Adipocyte (in vitro differentiated cells): Measurements from ENCODE around the gene MRPS34.

Experiments used
- DNase-seq: peaks from one replicate; pipeline ENCODE4 v3.0.0-alpha.2; 2015; ENCODE audit warnings: low read depth
- H3K27me3 ChIP-seq: replicated peaks from 2 replicates; pipeline ENCODE4 v1.7.0; 2013; ENCODE audit warnings: mild to moderate bottlenecking, low read length, moderate library complexity; ENCODE audit not compliant: control insufficient read depth, insufficient read depth
- H3K36me3 ChIP-seq: 2 replicates; pipeline ENCODE4 v1.7.0; 2013; ENCODE audit warnings: low read length, mild to moderate bottlenecking, moderate library complexity; ENCODE audit not compliant: control insufficient read depth, insufficient read depth, severe bottlenecking
- H3K4me1 ChIP-seq: 2 replicates; pipeline ENCODE4 v1.7.0; 2013; ENCODE audit warnings: mild to moderate bottlenecking, low read length, moderate library complexity; ENCODE audit not compliant: control insufficient read depth, insufficient read depth
- H3K4me3 ChIP-seq: 2 replicates; pipeline ENCODE4 v1.7.0; 2013; ENCODE audit warnings: mild to moderate bottlenecking, low read length, moderate library complexity
- H3K9ac ChIP-seq: 2 replicates; pipeline ENCODE4 v1.7.0; 2013; ENCODE audit warnings: mild to moderate bottlenecking, low read length, moderate library complexity
- H3K9me3 ChIP-seq: 2 replicates; pipeline ENCODE4 v1.7.0; 2013; ENCODE audit warnings: mild to moderate bottlenecking, low read length, moderate library complexity; ENCODE audit not compliant: control insufficient read depth

Gene MRPS34

DNA sequence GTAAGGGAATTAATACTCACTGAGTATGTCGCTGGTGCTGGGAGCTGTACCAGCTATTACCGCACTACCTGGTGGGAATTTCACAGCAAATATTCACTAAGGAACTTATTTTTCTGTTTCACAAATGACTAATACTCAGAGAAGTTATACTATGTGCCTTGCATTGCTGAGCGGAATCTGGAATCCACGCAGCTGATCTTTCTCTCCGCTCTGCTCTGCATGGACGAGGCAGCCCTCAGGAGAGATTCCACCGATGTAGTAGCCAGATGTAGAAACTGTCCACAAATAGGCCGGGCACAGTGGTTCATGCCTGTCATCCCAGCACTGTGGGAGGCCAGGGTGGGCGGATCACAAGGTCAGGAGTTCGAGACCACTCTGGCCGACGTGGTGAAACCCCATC lies 18.7 kb downstream of the MRPS34 start:
- Histone ChIP-seq H3K4me3 (no peak overlapping the region), H3K27me3 (no peaks in the 10 kb centered on the region), H3K9me3 (no peaks in the 10 kb centered on the region), H3K36me3 (peaks cover 55% of the 10 kb centered on the region), H3K9ac (no peak overlapping the region), H3K4me1 (peaks cover 4% of the 10 kb centered on the region)
- DNase-seq, result no peak

DNA sequence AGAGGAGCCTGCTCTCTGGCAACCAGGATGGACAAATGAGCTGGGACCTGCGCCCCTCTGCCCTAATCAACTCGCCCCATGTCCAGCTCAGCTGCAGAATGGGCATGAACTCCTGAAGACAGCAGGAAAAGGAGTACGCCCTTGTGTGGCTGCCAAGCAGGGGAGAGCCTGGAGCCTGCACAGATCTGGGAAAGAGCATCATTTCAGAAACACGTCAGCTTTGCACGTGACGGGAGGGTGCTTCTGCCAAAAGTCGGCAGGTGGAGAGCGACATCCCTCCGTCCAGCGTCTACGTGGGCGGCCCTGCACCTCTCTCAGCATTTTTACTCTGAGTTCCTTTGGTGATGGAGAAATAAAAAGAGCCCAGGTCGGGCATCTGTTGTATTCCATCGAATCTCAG lies 20.1 kb downstream of the MRPS34 start:
- DNase-seq, result no peak
- Histone ChIP-seq H3K9me3 (no peaks in the 10 kb centered on the region), H3K27me3 (no peaks in the 10 kb centered on the region), H3K4me1 (peaks cover 4% of the 10 kb centered on the region), H3K9ac (no peak overlapping the region), H3K36me3 (peaks cover 60% of the 10 kb centered on the region), H3K4me3 (no peak overlapping the region)

GRCh38 chr16:1751946-1752345 lies 21.0 kb downstream of the MRPS34 start:
- peaks cover 66% of the 10 kb centered on the region for H3K36me3 ChIP-seq
- no peak for DNase-seq
- H3K27me3 ChIP-seq, result no peaks in the 10 kb centered on the region
- no peak overlapping the region for H3K9ac ChIP-seq
- peaks cover 4% of the 10 kb centered on the region for H3K4me1 ChIP-seq
- no peak overlapping the region for H3K4me3 ChIP-seq
- no peaks in the 10 kb centered on the region for H3K9me3 ChIP-seq

GRCh38 chr16:1749152-1750117 lies 23.5 kb downstream of the MRPS34 start:
- Histone ChIP-seq H3K9ac (no peak overlapping the region), H3K27me3 (no peaks in the 10 kb centered on the region), H3K4me3 (no peak overlapping the region), H3K36me3 (peaks cover 68% of the 10 kb centered on the region), H3K9me3 (no peaks in the 10 kb centered on the region), H3K4me1 (peaks cover 4% of the 10 kb centered on the region)
- DNase-seq, result peak; percentile 3

GRCh38 chr16:1747934-1748333 lies 25.0 kb downstream of the MRPS34 start:
- Histone ChIP-seq H3K4me3 (no peak overlapping the region), H3K4me1 (peaks cover 4% of the 10 kb centered on the region), H3K9ac (no peak overlapping the region), H3K9me3 (no peaks in the 10 kb centered on the region), H3K36me3 (peaks cover 71% of the 10 kb centered on the region), H3K27me3 (no peaks in the 10 kb centered on the region)
- DNase-seq, result no peak

DNA sequence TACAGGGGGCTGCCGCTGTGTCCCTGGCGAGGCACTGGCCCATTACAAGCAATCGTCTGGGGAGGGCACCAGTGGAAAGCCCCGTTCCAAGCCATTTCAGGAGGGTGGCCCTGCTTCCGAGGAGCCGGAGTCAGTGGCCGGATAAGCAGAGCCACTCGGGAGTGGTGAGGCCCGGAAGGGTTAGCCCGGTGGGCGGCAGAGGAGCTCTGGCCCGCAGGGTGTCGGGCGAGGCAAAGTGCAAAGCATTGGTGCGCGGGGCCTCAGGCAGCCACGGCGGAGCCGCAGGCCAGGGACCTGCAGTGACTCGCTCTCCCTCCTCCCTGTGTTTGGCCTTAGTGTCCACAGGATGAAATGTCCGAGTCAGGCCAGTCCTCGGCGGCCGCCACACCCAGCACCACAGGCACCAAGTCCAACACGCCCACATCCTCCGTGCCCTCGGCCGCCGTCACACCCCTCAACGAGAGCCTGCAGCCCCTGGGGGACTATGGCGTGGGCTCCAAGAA lies 26.2 kb downstream of the MRPS34 start:
- peaks cover 4% of the 10 kb centered on the region for H3K4me1 ChIP-seq
- peaks cover 65% of the 10 kb centered on the region for H3K36me3 ChIP-seq
- H3K9ac ChIP-seq, result no peak overlapping the region
- H3K4me3 ChIP-seq, result no peak overlapping the region
- H3K27me3 ChIP-seq, result no peaks in the 10 kb centered on the region
- no peaks in the 10 kb centered on the region for H3K9me3 ChIP-seq
- no peak for DNase-seq

- Histone ChIP-seq H3K4me1 (peaks cover 4% of the 10 kb centered on the region), H3K9ac (no peak overlapping the region), H3K9me3 (no peaks in the 10 kb centered on the region), H3K4me3 (no peak overlapping the region), H3K27me3 (no peaks in the 10 kb centered on the region), H3K36me3 (peaks cover 58% of the 10 kb centered on the region)
- peak; percentile 90 for DNase-seq
Observed at GRCh38 chr16:1745900-1746692, 26.8 kb downstream of the MRPS34 start.

- DNase-seq, result peak; percentile 92
- H3K27me3 ChIP-seq, result no peaks in the 10 kb centered on the region
- no peaks in the 10 kb centered on the region for H3K9me3 ChIP-seq
- no peak overlapping the region for H3K9ac ChIP-seq
- peaks cover 4% of the 10 kb centered on the region for H3K4me1 ChIP-seq
- peaks cover 61% of the 10 kb centered on the region for H3K36me3 ChIP-seq
- H3K4me3 ChIP-seq, result no peak overlapping the region
Observed at GRCh38 chr16:1745181-1745899, 27.6 kb downstream of the MRPS34 start.

DNA sequence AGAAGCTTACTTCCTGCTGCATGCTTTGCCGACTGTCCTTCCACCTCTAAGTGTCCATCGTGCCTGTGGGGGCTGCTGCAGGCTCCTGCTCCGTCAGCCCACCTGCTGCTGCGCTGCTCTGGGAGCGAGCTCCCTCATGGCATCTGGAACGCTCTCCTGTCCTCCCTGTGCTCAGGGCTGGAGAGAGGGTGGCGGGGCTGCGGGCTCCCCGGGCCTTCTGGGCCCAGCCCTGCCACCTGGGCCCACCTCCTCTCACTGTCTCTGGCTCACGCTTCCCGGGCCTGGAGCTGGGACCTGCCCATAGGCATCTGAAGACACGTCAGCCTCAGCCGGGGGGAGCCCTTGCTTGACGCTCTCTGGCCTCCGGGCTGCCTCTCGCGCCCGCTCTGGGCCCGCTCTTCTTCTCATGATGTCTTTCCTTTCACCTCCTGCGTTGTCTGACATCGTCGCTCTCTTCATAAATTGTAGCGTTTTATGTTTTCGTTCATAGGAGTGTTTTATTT lies 28.5 kb downstream of the MRPS34 start:
- Histone ChIP-seq H3K36me3 (peaks cover 60% of the 10 kb centered on the region), H3K4me1 (no peaks in the 10 kb centered on the region), H3K4me3 (no peak overlapping the region), H3K9me3 (no peaks in the 10 kb centered on the region), H3K9ac (no peak overlapping the region), H3K27me3 (no peaks in the 10 kb centered on the region)
- no peak for DNase-seq

GRCh38 chr16:1743376-1744337 lies 29.3 kb downstream of the MRPS34 start:
- Histone ChIP-seq H3K27me3 (no peaks in the 10 kb centered on the region), H3K9me3 (no peaks in the 10 kb centered on the region), H3K36me3 (peaks cover 53% of the 10 kb centered on the region), H3K9ac (no peak overlapping the region), H3K4me1 (no peaks in the 10 kb centered on the region), H3K4me3 (no peak overlapping the region)
- DNase-seq, result no peak
